T-helper 2 cell treated with Interferon-gamma antibody and Interleukin-4, amounts not matched to agents 100 ng/mL and 5 ng/mL, for 36 hours (primary cell): Measurements from ENCODE around the gene PLA2G6. TPM values are rescaled to one million over a fixed set of nuclear protein-coding genes. Genes with fewer than 3 reads are reported as not detected.

Source experiments
- intact Hi-C: fragments of 100-400 bp; cut with micrococcal nuclease; formaldehyde crosslinking; loops from one replicate; pipeline ENCODE4 v1.15.1; 2023
- total RNA-seq: library from RNA; stranded (reverse); gene quantifications from 2 replicates; pipeline ENCODE4 v1.2.3, GENCODE V29; 2022

Gene PLA2G6
- total RNA-seq, 1 donor from 2014 or later: 47.7 TPM

DNA sequence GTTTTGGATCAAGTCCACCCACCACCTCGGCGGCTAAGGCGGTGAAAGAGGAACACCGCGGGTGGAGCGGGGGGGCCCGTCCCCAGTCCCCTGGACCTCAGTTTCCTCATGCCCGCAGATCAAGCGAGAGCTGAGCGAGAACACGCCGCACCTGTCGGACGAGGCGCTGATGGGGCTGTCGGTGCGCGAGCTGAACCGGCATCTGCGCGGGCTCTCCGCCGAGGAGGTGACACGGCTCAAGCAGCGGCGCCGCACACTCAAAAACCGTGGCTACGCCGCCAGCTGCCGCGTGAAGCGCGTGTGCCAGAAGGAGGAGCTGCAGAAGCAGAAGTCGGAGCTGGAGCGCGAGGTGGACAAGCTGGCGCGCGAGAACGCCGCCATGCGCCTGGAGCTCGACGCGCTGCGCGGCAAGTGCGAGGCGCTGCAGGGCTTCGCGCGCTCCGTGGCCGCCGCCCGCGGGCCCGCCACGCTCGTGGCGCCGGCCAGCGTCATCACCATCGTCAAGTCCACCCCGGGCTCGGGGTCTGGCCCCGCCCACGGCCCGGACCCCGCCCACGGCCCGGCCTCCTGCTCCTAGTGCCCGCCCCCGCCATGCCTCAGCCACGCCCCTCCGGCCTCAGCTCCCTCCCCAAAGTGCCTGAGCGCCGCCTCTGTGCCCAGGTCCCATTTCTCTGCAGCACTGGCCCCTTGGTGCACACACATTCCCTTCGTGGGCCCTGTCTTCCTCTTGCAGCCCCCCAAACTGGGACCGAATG lies 32.8 kb upstream of the PLA2G6 start:
- intact Hi-C loops: loop anchor here (1.0 kb wide), 1 partner anchor 12 kb away; no protein-coding TSS in a partner anchor

DNA sequence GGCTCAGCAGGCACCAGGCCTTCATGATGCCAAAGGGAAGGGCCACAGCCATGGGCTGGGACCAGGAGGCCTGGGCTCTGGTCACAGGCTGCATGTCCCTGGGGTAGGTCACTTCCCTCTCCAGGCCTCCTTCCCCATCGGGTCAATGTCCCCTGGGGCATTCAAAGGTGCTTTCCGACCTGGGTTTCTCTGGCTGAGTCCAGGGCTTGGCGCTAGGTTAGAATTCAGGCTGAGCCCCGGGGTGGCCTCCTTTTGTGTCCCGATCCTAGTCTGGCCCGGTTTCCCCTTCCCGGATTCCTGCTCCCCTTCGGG lies 32.3 kb upstream of the PLA2G6 start:
- intact Hi-C loops: loop anchor here (1.0 kb wide), 1 partner anchor 12 kb away; no protein-coding TSS in a partner anchor

DNA sequence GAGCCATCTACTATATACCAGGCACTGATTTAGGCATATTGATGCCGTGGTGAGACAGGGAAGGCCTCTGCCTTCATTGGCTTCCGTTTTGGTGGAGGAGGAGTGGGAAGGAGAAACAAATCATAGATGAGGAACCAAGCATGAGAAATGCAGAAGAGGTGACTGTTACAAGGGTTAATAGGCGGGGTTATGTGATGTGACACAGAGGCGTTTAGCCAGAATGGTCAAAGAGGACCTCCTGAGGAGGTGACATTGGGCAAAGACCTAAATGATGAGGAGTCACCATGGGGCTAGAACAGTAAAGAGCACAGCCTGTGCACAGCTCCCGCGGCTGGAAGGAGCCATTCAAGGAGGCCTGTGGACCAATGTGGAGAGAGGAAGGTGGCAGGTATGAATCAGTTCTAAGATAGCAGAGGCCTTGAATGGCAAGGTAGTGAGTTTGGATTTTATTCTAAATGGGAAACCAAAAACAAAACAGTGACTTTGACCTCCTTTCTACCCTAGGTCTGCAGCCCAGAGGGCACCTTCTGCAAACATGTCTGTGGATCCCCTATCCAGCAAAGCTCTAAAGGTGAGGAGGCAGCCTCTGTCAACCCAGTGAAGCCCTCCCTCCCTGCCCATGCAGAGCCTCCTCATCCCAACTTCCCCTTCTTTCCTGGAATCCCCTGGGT lies 31.8 kb upstream of the PLA2G6 start:
- intact Hi-C loops: no loop called here

DNA sequence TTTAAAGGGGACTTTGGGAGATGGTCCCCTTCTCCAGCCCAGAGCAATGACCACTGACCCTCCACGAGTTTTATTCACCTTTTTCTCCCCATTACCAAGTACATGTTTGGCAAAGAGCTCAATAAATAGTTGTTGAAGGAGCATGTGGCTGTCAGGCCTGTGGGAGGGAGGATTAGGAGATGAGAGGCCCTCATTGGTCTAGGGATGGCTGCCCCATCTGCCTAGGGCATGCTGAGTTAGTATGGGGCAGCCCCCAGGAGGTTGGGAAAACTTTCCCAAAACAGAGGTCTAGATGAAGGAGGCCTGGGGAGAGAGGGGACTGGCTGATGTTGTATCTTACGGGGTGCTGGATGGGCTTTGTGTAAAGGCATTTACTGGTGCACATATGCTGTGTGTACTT lies 30.8 kb upstream of the PLA2G6 start:
- intact Hi-C loops: no loop called here

DNA sequence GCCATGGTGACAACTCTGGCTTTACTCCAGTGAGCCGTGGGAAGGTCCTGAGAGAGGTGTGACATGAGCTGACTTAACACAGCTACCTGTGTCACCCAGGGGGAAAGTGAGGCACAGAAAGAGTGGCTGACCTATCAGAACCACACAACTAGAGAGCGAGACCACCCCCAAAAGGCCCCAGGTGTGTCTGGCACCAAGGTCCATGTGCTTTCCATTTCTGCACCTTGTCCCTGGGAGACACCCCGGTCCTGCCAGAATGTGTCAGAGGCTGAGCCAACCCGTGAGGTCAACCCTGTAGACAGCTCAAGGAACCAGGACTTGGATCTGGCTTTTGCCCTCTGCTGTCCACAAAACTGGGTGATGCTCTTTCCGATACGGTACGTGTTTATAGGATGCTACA lies 29.9 kb upstream of the PLA2G6 start:
- intact Hi-C loops: no loop called here

DNA sequence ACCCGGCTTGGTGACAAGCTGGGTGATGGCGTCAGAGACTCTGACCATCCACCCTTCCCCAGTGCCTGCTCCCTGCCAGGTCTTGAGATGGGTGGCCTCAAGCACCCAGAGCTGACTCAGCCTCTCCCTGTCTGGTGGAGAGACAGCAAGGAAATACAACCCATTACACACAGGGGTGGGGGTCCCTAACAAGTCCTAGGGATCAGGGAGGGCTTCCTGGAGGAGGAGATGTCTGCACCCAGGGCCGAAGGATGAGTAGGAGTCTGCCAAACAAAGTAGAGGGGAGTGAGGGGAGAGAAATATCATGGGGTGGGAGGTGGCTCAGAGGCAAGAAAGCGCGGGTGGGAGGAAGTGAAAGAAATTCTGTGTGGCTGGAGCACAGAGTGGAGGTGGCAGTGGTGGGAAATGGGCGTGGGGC lies 26.9 kb upstream of the PLA2G6 start:
- intact Hi-C loops: loop anchor here (10.0 kb wide), 1 partner anchor 154 kb away; the partner anchor contains the start of gene PICK1

DNA sequence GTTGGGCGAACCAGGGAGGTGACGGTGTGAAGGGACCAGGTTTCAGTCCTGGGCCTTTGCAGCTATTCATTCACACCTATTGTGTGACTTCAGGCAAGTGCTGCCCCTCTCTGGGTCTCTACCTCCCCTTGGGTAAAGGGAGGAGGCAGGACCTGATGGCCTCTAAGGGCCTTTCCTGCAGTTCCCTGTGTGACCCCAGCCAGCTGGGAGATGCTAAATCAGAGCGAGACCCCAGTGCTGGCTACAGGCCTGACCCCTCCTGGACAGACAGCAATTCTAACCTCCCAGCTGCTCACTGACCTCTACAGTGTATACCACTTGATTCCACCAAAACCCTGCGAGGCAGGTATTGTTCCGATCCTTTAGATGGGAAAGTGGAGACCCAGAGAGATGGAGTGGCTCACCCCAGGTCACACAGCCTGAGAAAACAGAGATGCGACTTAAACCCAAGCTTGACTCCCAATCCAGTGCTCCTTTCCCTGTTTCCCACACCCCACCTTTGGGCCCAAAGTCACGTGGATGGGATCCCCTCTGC lies 26.3 kb upstream of the PLA2G6 start:
- intact Hi-C loops: loop anchor here (10.0 kb wide), 1 partner anchor 153 kb away; the partner anchor contains the start of gene PICK1

DNA sequence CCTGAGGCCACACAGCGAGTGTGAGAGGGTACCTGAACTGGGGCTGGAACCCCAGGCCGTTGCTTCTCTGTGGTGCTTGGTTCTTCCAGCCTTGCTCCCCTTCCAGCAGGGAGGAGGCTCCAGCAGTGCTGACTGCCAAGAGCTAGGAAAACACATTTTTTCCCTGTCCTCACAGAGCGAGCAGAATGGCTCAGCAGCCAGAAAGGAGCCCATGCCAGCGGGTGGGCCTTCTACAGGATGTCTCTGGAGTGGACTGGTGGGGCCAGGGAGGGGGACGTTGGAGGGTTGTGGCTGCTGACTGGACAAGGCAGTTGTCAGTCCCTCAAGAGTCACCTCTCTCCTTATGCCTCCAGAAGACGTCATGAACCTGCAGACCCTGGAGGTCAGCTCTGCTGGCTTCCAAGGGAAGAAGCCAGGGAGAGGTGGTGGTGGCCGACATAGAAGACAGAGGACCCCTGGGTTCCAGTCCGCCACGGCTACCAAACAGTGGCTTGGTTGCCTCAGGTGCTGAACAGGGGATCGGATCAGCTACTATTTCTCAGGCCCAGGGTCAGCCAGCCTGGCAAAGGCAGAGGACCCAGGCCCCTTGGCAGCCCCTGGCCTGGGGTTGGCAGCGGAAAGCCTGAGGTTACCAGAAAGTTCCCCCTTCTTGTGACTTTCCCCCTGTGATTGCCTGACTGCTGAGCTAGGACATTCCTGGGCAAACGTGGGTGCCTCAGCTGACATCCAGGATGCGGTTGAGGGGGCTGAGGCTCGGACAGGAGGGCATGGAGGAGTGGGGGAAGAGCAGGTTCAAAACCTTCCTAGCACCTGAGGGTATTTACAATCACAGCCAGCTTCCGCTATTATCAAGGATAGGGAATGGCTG lies 23.9 kb upstream of the PLA2G6 start:
- intact Hi-C loops: loop anchor here (10.0 kb wide), 1 partner anchor 151 kb away; the partner anchor contains the start of gene PICK1

DNA sequence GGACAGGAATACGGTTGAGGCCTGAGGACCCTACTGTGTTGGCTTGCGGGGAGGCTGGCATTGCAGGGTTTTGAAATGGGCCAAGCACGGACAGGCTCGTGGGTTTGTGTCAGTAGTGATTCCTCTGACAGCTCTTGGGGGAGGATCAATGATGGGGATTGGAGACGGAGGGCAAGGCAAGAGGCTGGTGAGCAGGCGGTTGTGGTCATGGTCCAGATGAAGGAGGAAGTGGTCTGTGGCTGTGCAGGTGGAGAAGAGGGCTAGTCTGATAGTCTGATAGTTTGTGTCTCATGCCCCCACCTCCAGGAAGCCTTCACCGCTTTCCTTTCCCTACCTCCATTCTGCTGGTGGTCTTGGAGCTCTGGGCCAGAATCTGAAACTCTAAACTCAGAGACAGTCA lies 23.2 kb upstream of the PLA2G6 start:
- intact Hi-C loops: loop anchor here (5.0 to 10.0 kb wide), 3 partner anchors 113 to 597 kb away; partner anchors contain the start of genes CSNK1E, GGA1 and PICK1

DNA sequence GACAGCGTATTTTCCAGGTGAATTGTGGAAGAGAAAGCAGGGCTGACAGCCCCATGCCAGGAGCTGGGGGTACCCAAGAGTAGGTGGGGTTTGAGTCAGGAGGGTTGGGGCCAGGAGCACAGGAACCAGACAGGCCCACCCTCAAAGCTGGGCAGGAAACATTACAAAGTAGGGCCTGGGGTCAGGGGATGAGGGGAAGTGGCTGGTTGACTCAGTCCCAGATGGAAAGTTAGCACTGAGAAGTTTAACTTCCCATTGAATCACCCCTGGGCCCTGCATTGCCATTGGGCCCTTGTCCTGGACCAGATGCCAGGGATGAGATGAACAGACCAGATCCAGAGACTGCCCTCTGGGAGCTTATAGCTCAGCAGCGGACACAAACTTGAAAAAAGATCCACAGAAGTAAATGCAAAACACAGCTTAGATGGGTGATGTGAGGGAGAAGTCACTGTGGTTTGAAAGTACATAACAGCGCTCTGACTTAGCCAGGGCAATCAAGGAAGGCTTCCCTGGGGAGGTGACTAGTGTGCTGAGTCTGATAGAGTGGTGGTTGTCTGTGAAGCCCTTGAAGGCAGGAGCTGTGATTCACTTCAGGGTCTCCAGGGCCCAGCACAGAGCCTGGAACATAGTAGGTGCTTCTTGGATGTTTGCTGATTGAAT lies 22.4 kb upstream of the PLA2G6 start:
- intact Hi-C loops: loop anchor here (2.0 to 10.0 kb wide), 4 partner anchors 113 to 597 kb away; partner anchors contain the start of genes CSNK1E, GGA1 and PICK1

DNA sequence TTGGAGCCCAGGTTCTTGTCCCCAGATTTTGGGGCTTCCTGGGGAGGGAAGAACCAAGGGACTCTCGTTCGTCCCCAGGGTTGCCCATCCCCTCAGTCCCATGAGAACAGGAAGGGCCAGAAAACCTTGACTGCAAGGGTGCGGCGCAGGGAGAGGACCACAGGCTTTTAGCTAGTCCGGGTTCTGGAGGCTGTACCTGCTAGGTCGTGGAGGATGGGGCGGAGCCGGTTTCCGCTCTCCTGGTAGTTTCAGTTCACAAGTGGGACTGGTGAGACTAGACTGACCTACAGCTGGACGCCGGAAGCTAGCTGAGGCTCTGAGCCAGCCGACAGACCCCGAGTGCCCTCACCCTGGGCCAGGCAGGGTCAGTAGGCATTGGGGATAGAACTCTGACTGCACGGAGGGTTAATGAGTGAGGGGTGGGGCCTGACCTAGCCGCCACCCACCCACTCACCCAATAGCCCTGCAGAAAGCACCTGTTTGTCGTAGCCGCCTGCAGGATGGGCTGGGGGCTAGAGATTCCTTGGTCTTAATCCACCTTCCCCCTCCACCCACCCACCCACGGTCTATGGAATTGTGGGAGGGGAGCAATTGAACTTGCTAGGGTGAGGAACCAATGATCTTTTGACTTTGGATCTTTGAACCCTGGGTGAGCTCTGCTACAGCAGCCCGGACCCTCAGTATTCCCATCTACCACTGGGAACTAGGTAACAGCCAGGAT lies 21.6 kb upstream of the PLA2G6 start:
- intact Hi-C loops: loop anchor here (2.0 to 10.0 kb wide), 4 partner anchors 114 to 596 kb away; partner anchors contain the start of genes CSNK1E, GGA1 and PICK1

DNA sequence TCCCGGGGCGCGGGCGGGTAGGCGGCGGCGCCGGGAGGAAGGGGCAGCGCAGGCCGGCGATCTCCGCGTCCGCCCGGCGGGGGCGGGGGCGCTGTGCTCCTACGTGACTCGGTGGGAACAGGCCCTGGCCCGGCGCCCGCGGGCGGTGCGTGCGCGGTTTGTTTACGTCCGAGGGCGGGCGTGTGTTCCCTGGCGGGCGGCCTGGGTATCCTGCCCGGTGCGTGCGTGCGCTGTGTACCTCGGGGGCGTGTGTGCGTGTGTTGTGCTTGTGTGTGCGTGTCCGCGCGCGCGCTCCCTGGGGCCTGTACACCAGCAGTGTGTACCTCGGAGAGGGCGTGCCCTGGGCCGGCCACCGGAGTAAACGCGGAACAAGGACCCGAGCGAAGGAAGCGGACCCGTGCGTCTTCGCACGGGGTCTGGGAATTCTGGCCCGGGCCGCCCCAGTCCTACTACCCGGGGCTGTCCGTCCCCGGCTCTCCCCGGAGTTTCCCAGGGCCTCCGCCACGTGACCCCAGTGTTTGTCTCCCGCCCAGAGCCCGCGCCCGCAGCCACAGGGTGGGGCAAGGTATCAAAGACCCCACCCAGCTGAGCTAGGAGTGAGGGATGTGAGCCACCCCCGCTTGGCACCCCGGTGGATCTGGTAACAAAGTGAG lies 20.9 kb upstream of the PLA2G6 start:
- intact Hi-C loops: loop anchor here (1.0 to 10.0 kb wide), 5 partner anchors 12 to 595 kb away; partner anchors contain the start of genes CSNK1E, GGA1 and PICK1

DNA sequence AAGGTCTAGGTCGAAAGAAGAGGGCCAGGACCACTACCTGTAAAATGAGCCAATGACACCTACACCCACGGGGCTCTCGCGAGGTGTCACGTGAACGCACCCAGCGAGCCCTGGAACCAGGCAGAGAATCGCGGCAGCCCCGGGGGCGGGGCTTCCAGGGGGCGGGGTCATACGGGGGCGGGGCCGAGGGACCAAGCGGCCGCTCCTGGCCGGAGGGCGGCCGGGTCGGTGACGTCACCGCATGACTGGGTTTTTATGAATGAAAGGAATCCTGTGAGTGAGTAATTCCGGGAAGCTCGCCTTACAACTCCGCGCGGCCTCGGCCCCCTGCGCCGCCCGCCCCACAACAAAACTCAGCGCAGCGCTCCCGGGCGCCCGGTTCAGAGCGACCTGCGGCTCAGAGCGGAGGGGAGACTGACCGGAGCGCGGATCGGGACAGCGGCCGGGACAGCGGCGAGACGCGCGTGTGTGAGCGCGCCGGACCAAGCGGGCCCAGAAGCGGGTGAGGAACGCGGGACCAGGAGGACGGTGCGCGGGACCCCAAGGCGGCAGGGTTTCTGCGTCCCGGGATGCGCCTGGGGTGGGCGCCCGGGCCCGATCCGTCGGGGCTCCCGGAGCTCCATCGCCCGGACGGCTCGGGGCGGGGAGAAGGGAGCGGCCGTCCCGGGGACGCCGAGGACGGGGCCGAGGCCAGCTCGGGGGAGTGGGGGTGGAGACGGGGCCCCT lies 20.2 kb upstream of the PLA2G6 start, which contains the start of gene MAFF:
MAFF (plus strand) TSS at position 284 of the 726 bp plus-strand sequence. CDS start 11,860 bp downstream, outside the sequence.
- intact Hi-C loops: loop anchor here (1.0 to 10.0 kb wide), 6 partner anchors 12 to 595 kb away; partner anchors contain the start of genes CSNK1E, GGA1, PICK1 and PLA2G6

DNA sequence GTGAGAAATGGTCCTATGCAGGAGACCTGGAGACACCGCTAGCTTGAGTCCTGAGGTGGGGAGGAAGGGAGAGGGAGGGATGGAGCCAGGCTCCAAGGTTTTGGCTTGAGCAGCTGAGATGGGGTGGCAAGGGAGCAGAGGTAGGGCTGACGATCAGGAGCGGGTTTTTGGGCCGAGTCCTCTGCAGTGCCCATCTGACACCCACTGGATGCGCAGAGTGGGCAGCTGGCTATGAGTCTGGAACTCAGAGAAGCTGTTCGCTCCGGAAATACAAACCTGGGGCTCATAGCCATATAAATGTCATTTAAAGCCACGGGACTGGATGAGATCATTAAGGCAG lies 19.7 kb upstream of the PLA2G6 start:
- intact Hi-C loops: loop anchor here (1.0 to 10.0 kb wide), 4 partner anchors 20 to 594 kb away; partner anchors contain the start of genes CSNK1E, GGA1, PICK1 and PLA2G6

DNA sequence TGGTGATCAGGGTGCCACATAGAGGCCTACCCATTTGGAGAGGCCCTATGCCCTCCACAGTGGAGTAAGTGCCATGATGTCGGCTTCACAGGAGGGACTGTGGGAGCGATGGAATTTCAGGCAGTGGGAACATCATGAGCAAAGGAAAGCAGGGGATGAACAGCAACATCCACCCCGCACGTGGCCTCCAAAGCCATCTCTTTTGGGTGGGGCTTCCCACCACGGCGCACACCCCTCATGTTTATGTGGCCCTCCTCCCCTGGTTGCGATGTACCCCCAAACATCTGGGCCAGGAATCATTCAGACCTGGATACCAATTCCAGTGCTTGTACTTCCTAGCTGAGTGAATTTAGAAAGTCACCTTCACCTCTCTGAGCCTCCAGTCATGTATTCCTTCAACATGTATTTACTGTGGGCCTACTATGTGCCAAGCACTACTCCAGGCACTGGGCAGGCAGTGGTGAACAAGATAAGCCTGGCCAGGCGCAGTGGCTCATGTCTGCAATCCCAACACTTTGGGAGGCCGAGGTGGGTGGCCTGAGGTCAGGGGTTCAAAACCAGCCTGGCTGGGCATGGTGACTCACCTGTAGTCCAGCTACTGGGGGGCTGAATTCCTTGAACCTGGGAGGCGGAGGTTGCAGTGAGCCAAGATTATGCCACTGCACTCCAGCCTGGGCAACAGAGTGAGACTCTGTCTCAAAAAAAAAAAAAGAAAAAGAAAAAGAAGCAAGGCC lies 18.4 kb upstream of the PLA2G6 start:
- intact Hi-C loops: loop anchor here (5.0 to 10.0 kb wide), 3 partner anchors 117 to 593 kb away; partner anchors contain the start of genes CSNK1E, GGA1 and PICK1

DNA sequence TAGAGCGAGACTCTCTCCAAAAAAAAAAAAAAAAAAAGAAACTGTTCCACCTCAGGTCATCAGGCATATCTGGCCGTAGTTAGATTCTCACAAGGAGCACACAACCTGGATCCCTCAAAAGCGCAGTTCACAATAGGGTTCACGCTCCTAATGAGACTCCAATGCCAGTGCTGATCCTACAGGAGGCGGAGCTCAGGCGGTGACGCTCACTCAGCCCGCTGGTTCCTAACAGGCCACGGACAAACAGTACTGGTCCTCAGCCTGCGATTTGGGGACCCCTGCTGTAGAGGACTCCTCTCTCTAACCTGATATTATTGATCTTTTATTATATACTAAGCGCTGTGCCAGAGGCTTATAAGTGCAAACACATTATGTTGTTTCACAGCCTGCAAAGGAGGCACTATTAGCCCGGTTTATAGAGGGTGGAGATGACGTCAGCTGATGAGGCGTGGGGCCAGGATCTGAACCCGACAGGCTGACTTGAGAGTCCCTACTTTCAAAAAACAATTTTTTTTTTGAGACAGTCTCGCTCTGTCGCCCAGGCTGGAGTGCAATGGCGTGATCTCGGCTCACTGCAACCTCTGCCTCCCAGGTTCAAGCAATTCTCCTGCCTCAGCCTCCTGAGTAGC lies 15.3 kb upstream of the PLA2G6 start:
- intact Hi-C loops: no loop called here

DNA sequence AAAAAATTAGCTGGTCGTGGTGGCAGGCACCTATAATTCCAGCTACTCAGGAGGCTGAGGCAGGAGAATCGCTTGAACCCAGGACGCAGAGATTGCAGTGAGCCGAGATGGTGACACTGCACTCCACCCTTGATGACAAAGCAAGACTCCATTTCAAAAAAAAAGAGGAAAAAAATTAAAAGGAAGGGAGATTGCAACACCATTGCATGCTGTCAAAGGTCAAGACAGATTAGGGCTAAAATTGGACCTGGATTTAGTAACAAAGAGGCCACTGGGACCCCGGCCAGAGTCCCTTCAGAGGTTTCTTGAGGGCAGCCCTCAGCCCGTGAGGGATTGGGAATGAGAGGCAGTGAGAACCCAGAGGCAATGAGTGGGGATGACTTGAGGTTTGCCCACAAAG lies 11.9 kb upstream of the PLA2G6 start:
- intact Hi-C loops: no loop called here
